ENCODE measurements around the gene STYXL1.

The STYXL1 gene

DNA sequence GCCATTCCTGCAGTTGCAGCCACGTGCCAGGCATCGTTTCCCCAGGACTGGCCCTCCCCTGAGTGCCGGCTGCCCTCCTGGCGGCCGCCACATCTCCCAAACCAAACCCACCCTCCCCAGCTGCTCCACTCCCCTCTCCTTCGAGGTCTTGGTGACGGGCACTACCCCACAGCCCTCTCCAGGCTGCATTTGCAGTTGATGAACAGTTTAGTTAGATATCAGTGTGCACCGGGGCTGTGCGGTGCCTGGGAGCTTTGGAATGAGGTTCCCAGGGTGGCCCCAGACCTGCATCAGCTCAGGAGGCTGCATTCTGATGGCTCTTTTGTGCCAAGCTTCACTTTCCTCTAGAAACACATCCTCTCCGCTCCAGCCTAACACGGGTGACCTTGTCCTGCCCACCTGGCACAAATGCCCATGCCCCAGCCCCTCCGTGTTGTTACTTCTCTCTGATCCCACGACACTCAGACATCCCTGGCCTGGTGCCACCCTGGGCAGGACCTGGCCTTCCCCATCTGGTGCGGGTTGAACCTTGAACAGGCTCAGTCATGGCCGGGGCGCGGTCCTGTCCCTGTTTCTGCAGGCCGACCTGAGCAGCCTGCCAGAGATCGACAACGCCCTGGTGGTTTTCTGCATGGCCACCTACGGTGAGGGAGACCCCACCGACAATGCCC is 67.9 kb downstream of the STYXL1 start:
- no peak overlapping the region for H3K27ac ChIP-seq (ENCODE audit: low read depth, low read length)
- H3K36me3 ChIP-seq (ENCODE audit: control insufficient read depth, low read length), result peaks cover 6% of the 10 kb centered on the region; the same call in 1 of the 2 replicates
- H4K20me1 ChIP-seq (ENCODE audit: control insufficient read depth, insufficient read depth, low read depth, low read length), result no peaks in the 10 kb centered on the region

DNA sequence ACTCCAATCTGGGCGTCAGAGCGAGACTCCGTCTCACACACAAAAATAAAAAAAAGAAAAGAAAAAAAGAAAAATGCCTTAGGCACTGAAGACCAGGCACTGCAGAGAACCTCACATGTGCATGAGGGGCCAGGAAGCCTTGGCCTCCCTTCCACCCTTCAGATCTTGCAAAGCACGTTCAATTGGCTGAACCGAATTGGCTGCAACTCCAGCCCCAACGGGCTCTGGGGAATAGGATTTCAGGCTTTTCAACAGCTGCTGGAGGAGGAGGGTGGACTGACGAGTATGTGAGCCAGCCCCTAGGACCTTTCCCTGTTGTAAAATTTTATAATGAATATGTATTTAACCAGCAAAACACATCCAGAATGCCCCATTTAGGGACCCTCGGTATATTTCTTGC is 70.1 kb downstream of the STYXL1 start:
- no peaks in the 10 kb centered on the region for H3K9me3 ChIP-seq (ENCODE audit: control insufficient read depth, insufficient read depth, low read length)
- H3K36me3 ChIP-seq (ENCODE audit: control insufficient read depth, low read length), result no peaks in the 10 kb centered on the region; the same call in 1 of the 2 replicates
- H3K9me2 ChIP-seq (replicated peaks; ENCODE audit: control insufficient read depth, low read length), result no peaks in the 10 kb centered on the region
- H3K27me3 ChIP-seq (ENCODE audit: control insufficient read depth, low read length), result no peaks in the 10 kb centered on the region
- no peaks in the 10 kb centered on the region for H3K4me1 ChIP-seq (ENCODE audit: control insufficient read depth, low read length)
- no peaks in the 10 kb centered on the region for H4K20me1 ChIP-seq (ENCODE audit: control insufficient read depth, insufficient read depth, low read depth, low read length)
- no peak overlapping the region for H3K27ac ChIP-seq (ENCODE audit: low read depth, low read length)
- H3F3A ChIP-seq (ENCODE audit: control insufficient read depth, insufficient read depth), result no peaks in the 10 kb centered on the region
- no peak overlapping the region for H3K4me3 ChIP-seq (ENCODE audit: low read length)
- no peak overlapping the region for H3K4me2 ChIP-seq (ENCODE audit: low read length)
- TF ChIP-seq CTCF (IDR thresholded peaks at IDR 0.05; ENCODE audit: low read depth, low read length, poor library complexity, severe bottlenecking) (no peak), EZH2phosphoT487 (IDR thresholded peaks at IDR 0.05; ENCODE audit: borderline replicate concordance, low read length) (no peak)
- H3K79me2 ChIP-seq (ENCODE audit: control insufficient read depth, low read length), result no peaks in the 10 kb centered on the region

More for the DNA sequence above, 67.9 kb downstream of the STYXL1 start:
- H3K4me2 ChIP-seq (ENCODE audit: low read length), result no peak overlapping the region
- no peaks in the 10 kb centered on the region for H3K4me1 ChIP-seq (ENCODE audit: control insufficient read depth, low read length)
- H3K4me3 ChIP-seq (ENCODE audit: low read length), result no peak overlapping the region
- H3K9me2 ChIP-seq (replicated peaks; ENCODE audit: control insufficient read depth, low read length), result no peaks in the 10 kb centered on the region
- no peaks in the 10 kb centered on the region for H3K9me3 ChIP-seq (ENCODE audit: control insufficient read depth, insufficient read depth, low read length)
- no peaks in the 10 kb centered on the region for H3F3A ChIP-seq (ENCODE audit: control insufficient read depth, insufficient read depth)
- no peaks in the 10 kb centered on the region for H3K27me3 ChIP-seq (ENCODE audit: control insufficient read depth, low read length)
- TF ChIP-seq EZH2phosphoT487 (IDR thresholded peaks at IDR 0.05; ENCODE audit: borderline replicate concordance, low read length) (no peak), CTCF (IDR thresholded peaks at IDR 0.05; ENCODE audit: low read depth, low read length, poor library complexity, severe bottlenecking) (no peak)
- no peaks in the 10 kb centered on the region for H3K79me2 ChIP-seq (ENCODE audit: control insufficient read depth, low read length)

- H4K20me1 ChIP-seq (ENCODE audit: control insufficient read depth, insufficient read depth, low read depth, low read length), result no peaks in the 10 kb centered on the region
Measured at GRCh38 chr7:75971961-75972763, 75.6 kb downstream of the STYXL1 start.

More at GRCh38 chr7:75971961-75972763, 75.6 kb downstream of the STYXL1 start:
- TF ChIP-seq CTCF (IDR thresholded peaks at IDR 0.05; ENCODE audit: low read depth, low read length, poor library complexity, severe bottlenecking), result no peak
- no peak for TF ChIP-seq EZH2phosphoT487 (IDR thresholded peaks at IDR 0.05; ENCODE audit: borderline replicate concordance, low read length)
- no peaks in the 10 kb centered on the region for H3K9me2 ChIP-seq (replicated peaks; ENCODE audit: control insufficient read depth, low read length)
- no peak overlapping the region for H3K4me2 ChIP-seq (ENCODE audit: low read length)
- no peaks in the 10 kb centered on the region for H3K79me2 ChIP-seq (ENCODE audit: control insufficient read depth, low read length)
- H3K4me3 ChIP-seq (ENCODE audit: low read length), result no peak overlapping the region
- H3K4me1 ChIP-seq (ENCODE audit: control insufficient read depth, low read length), result no peaks in the 10 kb centered on the region
- no peaks in the 10 kb centered on the region for H3K9me3 ChIP-seq (ENCODE audit: control insufficient read depth, insufficient read depth, low read length)
- no peaks in the 10 kb centered on the region for H3F3A ChIP-seq (ENCODE audit: control insufficient read depth, insufficient read depth)
- no peaks in the 10 kb centered on the region for H3K27me3 ChIP-seq (ENCODE audit: control insufficient read depth, low read length)
- no peaks in the 10 kb centered on the region; the same call in 1 of the 2 replicates for H3K36me3 ChIP-seq (ENCODE audit: control insufficient read depth, low read length)
- no peak overlapping the region for H3K27ac ChIP-seq (ENCODE audit: low read depth, low read length)
